GM18520 (cell line): ENCODE data around the gene DENND1A.
"Not testable (repeated sequence)": the region's sequence is repeated elsewhere in the genome, so short reads cannot be mapped to it uniquely, and the experiment has no call there.

Experiments used
- ATAC-seq: cut with Tn5 transposase; IDR thresholded peaks from one replicate; pipeline ENCODE4 v1.9.1; 2021; ENCODE audit not compliant: unreplicated experiment

DENND1A gene

DNA sequence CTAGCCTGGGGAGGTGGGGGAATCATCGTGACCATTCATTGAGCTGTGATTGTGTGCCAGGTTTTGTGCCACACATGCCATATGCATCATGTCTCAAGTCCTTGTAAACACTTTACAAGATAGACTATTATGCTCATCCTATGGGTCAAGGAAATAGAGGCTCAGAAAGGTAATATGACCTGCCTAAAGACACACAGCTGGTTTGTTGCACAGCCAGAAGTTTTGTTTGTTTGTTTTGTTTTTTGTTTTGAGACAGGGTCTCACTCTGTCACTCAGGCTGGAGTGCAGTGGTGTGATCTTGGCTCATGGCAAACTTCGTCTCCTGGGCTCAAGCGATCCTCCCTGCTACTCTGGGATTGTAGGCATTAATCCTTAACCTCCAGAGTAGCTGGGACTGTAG lies 595.3 kb downstream of the DENND1A start:
- no peak for ATAC-seq

- ATAC-seq = not testable (repeated sequence)
These were observed 596.8 kb downstream of the DENND1A start for GRCh38 chr9:123333058-123333669.

- ATAC-seq = no peak
These were observed 598.4 kb downstream of the DENND1A start for GRCh38 chr9:123331346-123332060.
